OCI-LY3 (cell line): ENCODE data around the gene TCF4.

Source experiments
- H2AFZ ChIP-seq: fragments of 200-600, 300-600 bp; shearing (Covaris generic); 2 replicates; pipeline ENCODE4 v1.6.0; 2014; ENCODE audit warnings: antibody characterized with exemption, low read depth, low read length
- H3K27ac ChIP-seq: fragments of 200-600, 300-600 bp; sonication (generic); 2 replicates; pipeline ENCODE4 v1.5.1; 2014; ENCODE audit warnings: mild to moderate bottlenecking, low read length, moderate library complexity, mixed read lengths
- H3K27me3 ChIP-seq: fragments of 200-600, 300-600 bp; sonication (generic); 2 replicates; pipeline ENCODE4 v1.6.1; 2014; ENCODE audit warnings: low read depth, low read length, mixed read lengths
- H3K36me3 ChIP-seq: fragments of 200-600, 300-600 bp; sonication (generic); replicated peaks from 2 replicates; pipeline ENCODE3; 2014; ENCODE audit warnings: low read depth, low read length, mixed read lengths
- H3K4me1 ChIP-seq: fragments of 300-600, 200-600 bp; sonication (generic); 2 replicates; pipeline ENCODE4 v1.6.1; 2014; ENCODE audit warnings: low read length, mixed read lengths
- H3K4me2 ChIP-seq: fragments of 200-600, 300-600 bp; sonication (generic); 2 replicates; pipeline ENCODE4 v1.6.1; 2014; ENCODE audit warnings: low read length, mixed read lengths
- H3K4me3 ChIP-seq: fragments of 300-600, 200-600 bp; sonication (generic); 2 replicates; pipeline ENCODE4 v1.5.1; 2014; ENCODE audit warnings: antibody characterized with exemption, mild to moderate bottlenecking, low read length, moderate library complexity
- H3K79me2 ChIP-seq: fragments of 300-600, 200-600 bp; shearing (Covaris generic); 2 replicates; pipeline ENCODE4 v1.6.1; 2014; ENCODE audit warnings: mild to moderate bottlenecking, low read length, mixed read lengths
- H3K9ac ChIP-seq: fragments of 300-600, 200-600 bp; shearing (Covaris generic); 2 replicates; pipeline ENCODE4 v1.6.0; 2014; ENCODE audit warnings: mild to moderate bottlenecking, low read length, moderate library complexity
- H3K9me3 ChIP-seq: fragments of 200-600, 300-600 bp; shearing (Covaris generic); 2 replicates; pipeline ENCODE4 v1.6.1; 2014; ENCODE audit warnings: low read length, mixed read lengths; ENCODE audit not compliant: insufficient read depth
- H4K20me1 ChIP-seq: fragments of 200-600, 300-600 bp; sonication (generic); 2 replicates; pipeline ENCODE4 v1.6.1; 2016; ENCODE audit warnings: low read length, mixed read lengths; ENCODE audit not compliant: insufficient read depth
- EZH2phosphoT487 ChIP-seq: fragments of 200-600 bp; shearing (Covaris generic); IDR thresholded peaks from 2 replicates; pipeline ENCODE4 v1.6.1; 2018; ENCODE audit warnings: antibody characterized with exemption, mixed run types, low read depth
- TF ChIP-seq, protein P1 (sequence below): fragments of 200-600, 300-600 bp; sonication (generic); IDR thresholded peaks from 2 replicates; pipeline ENCODE4 v1.5.1; 2014; ENCODE audit warnings: antibody characterized with exemption, low read length, low read depth

TCF4 gene

DNA sequence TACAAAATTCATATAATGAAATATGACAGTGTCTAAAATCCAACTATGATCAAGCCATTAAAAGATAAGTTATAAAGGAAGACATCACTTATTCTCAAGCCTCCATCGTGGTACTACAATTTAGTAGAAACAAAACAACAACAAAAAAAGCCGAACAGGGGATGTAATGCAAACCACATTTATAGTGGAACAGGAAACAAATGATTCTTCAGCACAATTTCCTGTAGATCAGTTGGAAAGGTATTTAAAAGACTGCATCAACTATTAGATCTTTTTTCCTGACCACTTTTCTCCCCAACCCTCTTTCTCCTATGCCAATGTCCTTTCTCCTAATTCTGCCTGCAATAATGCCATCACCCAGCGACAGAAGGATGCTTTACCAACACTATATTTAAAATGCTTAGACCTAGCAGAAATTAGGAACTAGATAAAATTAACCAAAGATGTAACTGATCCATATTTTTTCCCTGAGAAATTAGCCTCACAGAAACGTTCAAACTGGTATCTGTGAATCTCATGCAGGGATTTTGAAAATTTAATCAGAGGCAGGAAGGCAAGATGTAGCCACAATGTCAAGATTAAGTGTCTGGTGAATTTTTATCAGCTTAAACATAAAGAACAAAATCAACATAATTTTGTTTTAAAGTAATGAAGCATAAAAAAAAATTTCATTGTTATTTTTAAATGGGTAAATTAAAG is 271.4 kb downstream of the TCF4 start:
- Histone ChIP-seq H3K9me3 (no peaks in the 10 kb centered on the region), H3K4me2 (peak overlapping the region; percentile 81), H2AFZ (no peak overlapping the region), H3K9ac (no peak overlapping the region), H3K27ac (peak overlapping the region; percentile 1; the same call in 1 of the 2 replicates), H3K79me2 (peaks cover 100% of the 10 kb centered on the region), H3K36me3 (peaks cover 39% of the 10 kb centered on the region), H4K20me1 (peaks cover 100% of the 10 kb centered on the region), H3K4me3 (peak overlapping the region; percentile 75; the same call in 1 of the 2 replicates), H3K27me3 (no peaks in the 10 kb centered on the region), H3K4me1 (peaks cover 83% of the 10 kb centered on the region)
- TF ChIP-seq EZH2phosphoT487, result no peak
- TF ChIP-seq, protein P1, sequence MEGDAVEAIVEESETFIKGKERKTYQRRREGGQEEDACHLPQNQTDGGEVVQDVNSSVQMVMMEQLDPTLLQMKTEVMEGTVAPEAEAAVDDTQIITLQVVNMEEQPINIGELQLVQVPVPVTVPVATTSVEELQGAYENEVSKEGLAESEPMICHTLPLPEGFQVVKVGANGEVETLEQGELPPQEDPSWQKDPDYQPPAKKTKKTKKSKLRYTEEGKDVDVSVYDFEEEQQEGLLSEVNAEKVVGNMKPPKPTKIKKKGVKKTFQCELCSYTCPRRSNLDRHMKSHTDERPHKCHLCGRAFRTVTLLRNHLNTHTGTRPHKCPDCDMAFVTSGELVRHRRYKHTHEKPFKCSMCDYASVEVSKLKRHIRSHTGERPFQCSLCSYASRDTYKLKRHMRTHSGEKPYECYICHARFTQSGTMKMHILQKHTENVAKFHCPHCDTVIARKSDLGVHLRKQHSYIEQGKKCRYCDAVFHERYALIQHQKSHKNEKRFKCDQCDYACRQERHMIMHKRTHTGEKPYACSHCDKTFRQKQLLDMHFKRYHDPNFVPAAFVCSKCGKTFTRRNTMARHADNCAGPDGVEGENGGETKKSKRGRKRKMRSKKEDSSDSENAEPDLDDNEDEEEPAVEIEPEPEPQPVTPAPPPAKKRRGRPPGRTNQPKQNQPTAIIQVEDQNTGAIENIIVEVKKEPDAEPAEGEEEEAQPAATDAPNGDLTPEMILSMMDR, result no peak

DNA sequence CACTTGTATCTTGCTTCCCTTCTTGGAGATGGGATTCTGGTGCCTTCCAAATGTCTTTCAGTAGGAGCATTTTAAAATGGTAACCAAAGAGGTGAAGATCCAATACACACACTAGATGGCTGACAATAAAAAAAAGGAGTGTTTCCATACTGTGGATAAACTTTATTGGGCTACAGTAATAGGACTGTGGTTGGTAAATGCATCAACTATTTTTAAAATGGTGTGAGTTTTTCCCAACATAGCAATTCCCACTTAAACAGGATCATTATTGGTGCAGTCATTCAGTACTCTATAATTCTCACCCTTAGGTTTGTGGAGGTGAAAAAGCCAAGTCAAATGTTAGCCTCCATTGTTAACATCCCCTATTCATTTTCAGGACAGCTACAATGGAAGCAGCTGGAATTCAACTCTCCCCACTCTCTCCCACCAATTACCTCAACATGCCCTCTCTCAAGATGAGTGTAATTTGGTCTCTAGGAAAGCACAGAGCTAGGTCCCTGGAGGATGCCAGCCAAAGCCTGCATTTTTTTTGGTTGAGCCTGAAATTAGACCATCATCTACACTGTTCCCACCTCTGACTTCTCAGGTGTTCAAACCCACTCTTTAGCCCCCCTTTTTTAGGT is 273.3 kb downstream of the TCF4 start:
- peaks cover 100% of the 10 kb centered on the region for H4K20me1 ChIP-seq
- H3K4me2 ChIP-seq, result peak overlapping the region; percentile 2; the same call in 1 of the 2 replicates
- H3K9me3 ChIP-seq, result no peaks in the 10 kb centered on the region
- TF ChIP-seq, protein P1, result no peak
- no peak for TF ChIP-seq EZH2phosphoT487
- H3K36me3 ChIP-seq, result peaks cover 56% of the 10 kb centered on the region
- no peak overlapping the region for H2AFZ ChIP-seq
- H3K27me3 ChIP-seq, result no peaks in the 10 kb centered on the region
- no peak overlapping the region for H3K27ac ChIP-seq
- peaks cover 100% of the 10 kb centered on the region for H3K79me2 ChIP-seq
- no peak overlapping the region for H3K9ac ChIP-seq
- H3K4me3 ChIP-seq, result no peak overlapping the region
- H3K4me1 ChIP-seq, result peaks cover 65% of the 10 kb centered on the region

DNA sequence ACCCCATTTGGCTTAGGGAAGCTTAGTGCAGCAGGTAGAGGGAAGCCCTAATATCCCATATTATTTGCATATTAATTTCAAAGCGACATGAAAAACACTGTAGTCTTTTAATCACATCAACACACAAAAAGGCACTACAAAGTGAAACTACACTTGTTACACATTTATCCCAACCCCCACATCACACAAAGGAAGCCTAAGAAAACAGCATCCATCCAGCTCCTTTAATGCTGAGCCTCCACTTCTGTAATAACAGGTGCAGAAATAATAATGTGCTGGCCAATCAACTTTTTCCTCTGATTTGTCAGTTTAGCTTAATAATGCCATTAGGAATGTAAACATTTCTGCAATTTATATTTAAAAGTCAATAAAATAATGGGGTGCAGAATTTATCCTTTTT is 274.0 kb downstream of the TCF4 start:
- peaks cover 100% of the 10 kb centered on the region for H4K20me1 ChIP-seq
- H3K79me2 ChIP-seq, result peaks cover 100% of the 10 kb centered on the region
- no peaks in the 10 kb centered on the region for H3K9me3 ChIP-seq
- no peak overlapping the region for H2AFZ ChIP-seq
- no peaks in the 10 kb centered on the region for H3K27me3 ChIP-seq
- H3K9ac ChIP-seq, result no peak overlapping the region
- no peak overlapping the region for H3K27ac ChIP-seq
- TF ChIP-seq, protein P1, result no peak
- no peak for TF ChIP-seq EZH2phosphoT487
- no peak overlapping the region for H3K4me3 ChIP-seq
- no peak overlapping the region for H3K4me2 ChIP-seq
- peaks cover 55% of the 10 kb centered on the region for H3K36me3 ChIP-seq
- H3K4me1 ChIP-seq, result peaks cover 58% of the 10 kb centered on the region

DNA sequence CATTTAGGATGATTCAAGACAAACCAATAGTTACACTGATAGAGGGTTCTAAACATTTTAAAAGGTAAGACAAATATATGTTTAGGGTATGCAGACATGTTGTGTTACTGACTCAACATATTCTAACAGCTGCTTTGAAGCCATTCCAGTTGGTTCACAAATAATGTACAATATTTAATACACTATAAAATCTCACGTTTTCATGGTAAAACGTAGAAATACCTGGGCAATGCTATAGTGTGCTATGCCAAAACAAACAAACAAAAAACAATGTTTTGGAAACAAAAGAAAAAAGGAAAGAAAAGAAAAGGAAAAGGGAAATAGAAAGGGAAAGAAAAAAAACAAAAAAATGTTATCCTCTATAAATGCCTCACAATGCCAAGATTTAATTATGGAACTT is 277.1 kb downstream of the TCF4 start:
- H3K79me2 ChIP-seq, result peaks cover 100% of the 10 kb centered on the region
- TF ChIP-seq, protein P1, result no peak
- TF ChIP-seq EZH2phosphoT487, result no peak
- no peak overlapping the region for H3K9ac ChIP-seq
- H2AFZ ChIP-seq, result no peak overlapping the region
- no peak overlapping the region for H3K4me3 ChIP-seq
- no peaks in the 10 kb centered on the region for H3K27me3 ChIP-seq
- H3K4me1 ChIP-seq, result peaks cover 45% of the 10 kb centered on the region
- H3K4me2 ChIP-seq, result no peak overlapping the region
- peaks cover 74% of the 10 kb centered on the region for H3K36me3 ChIP-seq
- H3K27ac ChIP-seq, result no peak overlapping the region
- H4K20me1 ChIP-seq, result peaks cover 99% of the 10 kb centered on the region
- no peaks in the 10 kb centered on the region for H3K9me3 ChIP-seq
